GM10266 (cell line): ENCODE data around the gene TUBD1.

Experiments used
- DNase-seq: peaks from one replicate; pipeline ENCODE4 v3.0.0; 2012; ENCODE audit errors: extremely low spot score
- TF ChIP-seq, protein P1 (sequence below): IDR thresholded peaks from 2 replicates; pipeline ENCODE4 v1.5.1; 2012; ENCODE audit warnings: mild to moderate bottlenecking, low read depth; ENCODE audit not compliant: control insufficient read depth, insufficient read depth; ENCODE audit errors: missing control alignments

The TUBD1 gene

GRCh38 chr17:59814685-59815084 is 78.1 kb downstream of the TUBD1 start:
- TF ChIP-seq, protein P1, sequence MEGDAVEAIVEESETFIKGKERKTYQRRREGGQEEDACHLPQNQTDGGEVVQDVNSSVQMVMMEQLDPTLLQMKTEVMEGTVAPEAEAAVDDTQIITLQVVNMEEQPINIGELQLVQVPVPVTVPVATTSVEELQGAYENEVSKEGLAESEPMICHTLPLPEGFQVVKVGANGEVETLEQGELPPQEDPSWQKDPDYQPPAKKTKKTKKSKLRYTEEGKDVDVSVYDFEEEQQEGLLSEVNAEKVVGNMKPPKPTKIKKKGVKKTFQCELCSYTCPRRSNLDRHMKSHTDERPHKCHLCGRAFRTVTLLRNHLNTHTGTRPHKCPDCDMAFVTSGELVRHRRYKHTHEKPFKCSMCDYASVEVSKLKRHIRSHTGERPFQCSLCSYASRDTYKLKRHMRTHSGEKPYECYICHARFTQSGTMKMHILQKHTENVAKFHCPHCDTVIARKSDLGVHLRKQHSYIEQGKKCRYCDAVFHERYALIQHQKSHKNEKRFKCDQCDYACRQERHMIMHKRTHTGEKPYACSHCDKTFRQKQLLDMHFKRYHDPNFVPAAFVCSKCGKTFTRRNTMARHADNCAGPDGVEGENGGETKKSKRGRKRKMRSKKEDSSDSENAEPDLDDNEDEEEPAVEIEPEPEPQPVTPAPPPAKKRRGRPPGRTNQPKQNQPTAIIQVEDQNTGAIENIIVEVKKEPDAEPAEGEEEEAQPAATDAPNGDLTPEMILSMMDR: no peak
- DNase-seq: no peak

- no peak for DNase-seq
- TF ChIP-seq, protein P1: no peak
These were observed 78.5 kb downstream of the TUBD1 start for GRCh38 chr17:59814276-59814675.

GRCh38 chr17:59812139-59812538 is 80.6 kb downstream of the TUBD1 start:
- DNase-seq: peak; percentile 15
- TF ChIP-seq, protein P1: no peak

DNA sequence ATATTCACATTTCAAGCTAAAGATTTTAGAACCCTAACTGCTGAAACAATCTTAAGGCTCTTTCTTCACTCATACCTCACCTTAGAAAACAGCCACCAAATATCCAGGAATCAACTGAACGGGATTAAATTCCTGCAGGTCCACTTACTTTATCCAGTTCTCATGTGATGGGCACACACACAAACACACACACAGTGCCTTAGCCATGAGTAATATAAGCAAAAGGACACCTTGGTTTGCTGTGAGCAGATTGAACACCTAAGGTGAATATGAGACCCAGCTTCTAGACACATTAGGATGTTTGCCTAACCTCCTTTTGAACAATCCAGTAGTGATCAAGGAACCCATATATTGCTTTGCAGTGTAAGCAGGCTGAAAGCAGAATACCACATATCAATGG is 81.5 kb downstream of the TUBD1 start:
- TF ChIP-seq, protein P1: no peak
- no peak for DNase-seq

DNA sequence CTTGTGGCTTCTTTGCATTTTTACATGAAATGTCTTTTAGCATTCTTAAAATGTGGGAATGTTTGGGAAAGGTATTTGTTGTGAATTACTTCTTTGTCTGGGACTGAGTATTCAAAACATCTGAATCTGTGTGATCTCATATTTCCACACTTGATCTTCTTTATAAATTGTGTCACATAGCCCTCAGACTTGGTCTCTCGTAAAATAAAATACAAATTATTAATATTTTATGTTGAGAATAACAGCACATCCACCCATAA is 81.9 kb downstream of the TUBD1 start:
- no peak for DNase-seq
- TF ChIP-seq, protein P1: no peak
